Glutamatergic neuron (in vitro differentiated cells): ENCODE data around the gene GNE. TPM values are rescaled to one million over a fixed set of nuclear protein-coding genes. Genes with fewer than 3 reads are reported as not detected.

ENCODE experiments used
- DNase-seq: peaks from one replicate; pipeline ENCODE4 v3.0.0; 2022
- H3K27ac Mint-ChIP-seq: one replicate; pipeline ENCODE4 v1.8.0; 2020; ENCODE audit warnings: mild to moderate bottlenecking, mixed read lengths, inconsistent platforms; ENCODE audit not compliant: unreplicated experiment
- H3K27me3 Mint-ChIP-seq: one replicate; pipeline ENCODE4 v1.8.0; 2020; ENCODE audit warnings: mild to moderate bottlenecking, moderate library complexity, mixed read lengths, inconsistent platforms; ENCODE audit not compliant: unreplicated experiment
- H3K36me3 Mint-ChIP-seq: one replicate; pipeline ENCODE4 v1.8.0; 2020; ENCODE audit warnings: mild to moderate bottlenecking, mixed read lengths, inconsistent platforms; ENCODE audit not compliant: unreplicated experiment
- H3K4me1 Mint-ChIP-seq: one replicate; pipeline ENCODE4 v1.8.0; 2020; ENCODE audit warnings: mild to moderate bottlenecking, low read depth, mixed read lengths, inconsistent platforms; ENCODE audit not compliant: unreplicated experiment
- H3K4me3 Mint-ChIP-seq: one replicate; pipeline ENCODE4 v1.8.0; 2020; ENCODE audit warnings: mild to moderate bottlenecking, mixed read lengths, inconsistent platforms; ENCODE audit not compliant: unreplicated experiment
- H3K9me3 Mint-ChIP-seq: one replicate; pipeline ENCODE4 v1.8.0; 2020; ENCODE audit warnings: mild to moderate bottlenecking, moderate library complexity, mixed read lengths, inconsistent platforms; ENCODE audit not compliant: unreplicated experiment
- total RNA-seq: library from RNA; stranded (reverse); fragmentation: NEBNext Ultra II Directional; extraction: Animal tissue kit (Norgen Biotek cat#: 25700); gene quantifications from one replicate; pipeline ENCODE4 v1.2.1, GENCODE V29; 2021; ENCODE audit not compliant: unreplicated experiment
- TF ChIP-seq, protein P1 (sequence below): fragments of 200-600 bp; sonication (generic); IDR thresholded peaks from one replicate; pipeline ENCODE4 v1.5.0; 2021; ENCODE audit not compliant: partially characterized antibody, unreplicated experiment

GNE gene
- total RNA-seq, 1 donor from 2014 or later = 29.2 TPM

DNA sequence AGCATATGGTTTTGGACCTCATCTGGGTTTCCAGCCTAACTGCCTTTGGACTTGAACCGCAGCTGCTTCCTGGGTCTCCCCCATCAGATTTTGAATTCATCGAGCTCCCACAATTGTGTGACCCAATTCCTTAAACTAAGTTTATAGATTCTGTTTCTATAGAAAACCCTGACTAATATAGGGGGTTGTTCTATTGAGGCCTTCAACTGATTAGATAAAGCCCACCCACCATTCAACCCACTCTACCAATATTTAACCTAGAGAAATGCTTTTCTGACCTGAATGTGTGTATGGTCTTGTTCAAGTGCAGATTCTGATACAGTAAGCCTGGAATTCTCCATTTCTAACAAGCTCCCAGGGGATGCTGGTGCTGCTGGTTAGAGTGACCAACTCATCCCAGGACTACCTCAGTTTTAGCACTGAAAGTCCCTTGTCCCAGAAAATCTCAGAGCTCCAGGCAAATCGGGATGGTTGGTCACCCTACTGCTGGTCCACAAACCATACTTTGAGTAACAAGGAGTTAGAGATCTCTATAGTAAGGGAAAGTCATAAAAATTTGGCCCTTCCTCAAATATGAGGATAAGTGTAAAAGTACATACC is 31.7 kb upstream of the GNE start:
- peaks cover 7% of the 10 kb centered on the region for H3K27me3 Mint-ChIP-seq
- peaks cover 2% of the 10 kb centered on the region for H3K9me3 Mint-ChIP-seq
- no peak for DNase-seq
- H3K4me1 Mint-ChIP-seq = no peaks in the 10 kb centered on the region
- peaks cover 4% of the 10 kb centered on the region for H3K36me3 Mint-ChIP-seq
- no peak overlapping the region for H3K27ac Mint-ChIP-seq
- no peak overlapping the region for H3K4me3 Mint-ChIP-seq
- TF ChIP-seq, protein P1, sequence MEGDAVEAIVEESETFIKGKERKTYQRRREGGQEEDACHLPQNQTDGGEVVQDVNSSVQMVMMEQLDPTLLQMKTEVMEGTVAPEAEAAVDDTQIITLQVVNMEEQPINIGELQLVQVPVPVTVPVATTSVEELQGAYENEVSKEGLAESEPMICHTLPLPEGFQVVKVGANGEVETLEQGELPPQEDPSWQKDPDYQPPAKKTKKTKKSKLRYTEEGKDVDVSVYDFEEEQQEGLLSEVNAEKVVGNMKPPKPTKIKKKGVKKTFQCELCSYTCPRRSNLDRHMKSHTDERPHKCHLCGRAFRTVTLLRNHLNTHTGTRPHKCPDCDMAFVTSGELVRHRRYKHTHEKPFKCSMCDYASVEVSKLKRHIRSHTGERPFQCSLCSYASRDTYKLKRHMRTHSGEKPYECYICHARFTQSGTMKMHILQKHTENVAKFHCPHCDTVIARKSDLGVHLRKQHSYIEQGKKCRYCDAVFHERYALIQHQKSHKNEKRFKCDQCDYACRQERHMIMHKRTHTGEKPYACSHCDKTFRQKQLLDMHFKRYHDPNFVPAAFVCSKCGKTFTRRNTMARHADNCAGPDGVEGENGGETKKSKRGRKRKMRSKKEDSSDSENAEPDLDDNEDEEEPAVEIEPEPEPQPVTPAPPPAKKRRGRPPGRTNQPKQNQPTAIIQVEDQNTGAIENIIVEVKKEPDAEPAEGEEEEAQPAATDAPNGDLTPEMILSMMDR = no peak

DNA sequence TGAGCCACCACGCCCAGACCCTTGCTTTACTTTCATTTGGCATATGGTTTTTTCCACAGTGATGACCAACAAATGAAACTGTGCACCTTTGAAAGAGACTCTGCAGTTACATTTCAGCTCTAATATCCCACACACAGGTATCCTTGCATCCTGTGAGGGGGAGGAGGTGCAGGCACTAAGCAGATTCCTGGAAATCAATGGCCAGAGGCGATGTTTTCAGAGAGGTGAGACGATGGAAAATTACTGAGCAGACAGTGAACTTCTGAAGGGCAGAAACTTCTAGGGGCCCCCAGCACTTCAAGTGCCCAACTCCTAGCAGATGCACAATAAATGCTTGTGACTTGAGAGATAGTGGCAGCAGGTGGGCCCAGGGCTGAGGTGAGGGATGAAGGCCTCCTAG is 29.8 kb upstream of the GNE start:
- Mint-ChIP-seq H3K27ac (no peak overlapping the region), H3K4me1 (no peaks in the 10 kb centered on the region), H3K36me3 (no peaks in the 10 kb centered on the region), H3K4me3 (no peak overlapping the region), H3K27me3 (peaks cover 5% of the 10 kb centered on the region), H3K9me3 (peaks cover 2% of the 10 kb centered on the region)
- TF ChIP-seq, protein P1 = no peak
- DNase-seq = no peak

DNA sequence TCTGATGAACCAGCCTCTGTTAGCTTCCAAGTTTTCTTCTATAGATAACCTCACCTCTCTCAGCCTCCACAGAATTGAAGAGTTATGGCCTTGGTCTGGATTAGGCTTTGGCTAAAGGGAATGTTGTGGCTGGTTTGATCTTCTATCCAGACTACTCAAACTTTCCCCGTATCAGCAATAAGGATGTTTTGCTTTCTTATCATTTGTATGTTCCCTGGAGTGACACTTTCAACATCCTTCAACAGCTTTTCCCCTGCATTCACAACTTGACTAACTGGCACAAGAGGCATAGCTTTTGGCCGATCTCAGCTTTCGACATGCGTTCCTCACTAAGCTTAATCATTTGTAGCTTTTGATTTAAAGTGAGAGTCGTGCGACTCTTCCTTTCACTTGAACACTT is 28.1 kb upstream of the GNE start:
- Mint-ChIP-seq H3K27ac (no peak overlapping the region), H3K4me3 (no peak overlapping the region), H3K36me3 (no peaks in the 10 kb centered on the region), H3K4me1 (no peaks in the 10 kb centered on the region), H3K9me3 (no peaks in the 10 kb centered on the region), H3K27me3 (peaks cover 5% of the 10 kb centered on the region)
- DNase-seq = no peak
- TF ChIP-seq, protein P1 = no peak

DNA sequence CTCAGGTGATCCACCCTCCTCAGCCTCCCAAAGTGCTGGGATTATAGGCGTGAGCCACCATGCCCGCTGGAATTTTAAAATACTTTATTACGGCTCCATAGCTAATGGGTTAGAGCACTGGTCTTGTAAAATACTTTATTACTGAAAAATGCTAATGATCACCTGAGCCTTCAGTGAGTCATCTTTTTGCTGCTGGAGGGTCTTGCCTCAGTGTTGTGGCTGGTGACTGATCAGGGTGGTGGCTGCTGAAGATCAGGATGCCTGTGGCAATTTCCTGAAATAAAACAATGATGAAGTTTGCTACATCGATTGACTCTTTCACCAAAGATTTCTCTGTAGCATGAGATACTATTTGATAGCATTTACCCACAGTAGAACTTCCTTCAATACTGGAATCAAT is 26.0 kb upstream of the GNE start:
- no peak overlapping the region for H3K27ac Mint-ChIP-seq
- no peaks in the 10 kb centered on the region for H3K9me3 Mint-ChIP-seq
- H3K4me1 Mint-ChIP-seq = no peaks in the 10 kb centered on the region
- DNase-seq = no peak
- no peak overlapping the region for H3K4me3 Mint-ChIP-seq
- no peaks in the 10 kb centered on the region for H3K36me3 Mint-ChIP-seq
- TF ChIP-seq, protein P1 = no peak
- H3K27me3 Mint-ChIP-seq = peaks cover 2% of the 10 kb centered on the region

DNA sequence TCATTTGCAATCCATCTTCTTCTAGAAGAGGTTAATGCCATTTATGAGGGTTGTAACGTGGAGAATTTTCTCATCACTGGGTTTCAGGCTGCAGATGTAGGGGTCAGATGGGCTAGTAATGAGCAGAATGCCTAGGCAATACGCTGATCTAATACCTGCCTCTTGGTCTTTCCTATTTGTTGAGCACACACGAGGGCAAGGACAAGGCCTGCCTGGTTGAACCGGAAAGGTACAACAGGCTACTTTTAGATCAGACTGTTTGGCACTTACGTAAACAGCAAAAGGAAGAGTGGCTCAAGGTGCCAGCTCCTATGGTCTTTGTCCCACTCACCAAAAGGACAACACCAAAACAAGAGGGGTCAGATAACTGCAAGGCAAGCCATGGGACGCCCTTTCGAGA is 24.0 kb upstream of the GNE start:
- Mint-ChIP-seq H3K27me3 (no peaks in the 10 kb centered on the region), H3K4me1 (no peaks in the 10 kb centered on the region), H3K36me3 (no peaks in the 10 kb centered on the region), H3K9me3 (no peaks in the 10 kb centered on the region), H3K4me3 (no peak overlapping the region), H3K27ac (no peak overlapping the region)
- TF ChIP-seq, protein P1 = no peak
- no peak for DNase-seq
